Psoas muscle (tissue), 8 donors: ENCODE measurements around the gene HSPG2. TPM values are rescaled to one million over a fixed set of nuclear protein-coding genes. Genes with fewer than 3 reads are reported as not detected.

Source experiments
- ATAC-seq, 4 donors: fragments of 200-7000 bp; cut with Tn5 transposase; one replicate each; pipeline ENCODE4 v1.9.1; 2020; ENCODE audit warnings: moderate library complexity in 3 of 4, mild to moderate bottlenecking in 2 of 4
- DNase-seq, 2 donors: peaks; one replicate each; pipeline ENCODE4 v3.0.0-alpha.2; 2020
- H3K27ac ChIP-seq: fragments of 200-600 bp; one replicate; pipeline ENCODE4 v1.8.0; 2022
- H3K27me3 ChIP-seq, 3 donors: fragments of 200-600 bp in 1 of 3; one replicate each; pipeline versions ENCODE4 v1.6.1 to v1.8.0; 2013 to 2022; ENCODE audit warnings: low read length in 2 of 3, mild to moderate bottlenecking in 2 of 3, moderate library complexity in 1 of 3; ENCODE audit not compliant: insufficient read depth in 3 of 3
- H3K36me3 ChIP-seq, 2 donors: fragments of 200-600 bp in 1 of 2; one replicate each; pipeline versions ENCODE4 v1.6.1 to v1.8.0; 2013 to 2022; ENCODE audit warnings: low read depth in 1 of 2, mild to moderate bottlenecking in 1 of 2, moderate library complexity in 1 of 2; ENCODE audit not compliant: insufficient read depth in 1 of 2
- H3K4me1 ChIP-seq: fragments of 200-600 bp; one replicate; pipeline ENCODE4 v1.8.0; 2022
- H3K4me3 ChIP-seq: fragments of 200-600 bp; one replicate; pipeline ENCODE4 v1.8.0; 2022; ENCODE audit warnings: mild to moderate bottlenecking
- H3K9me3 ChIP-seq: fragments of 200-600 bp; one replicate; pipeline ENCODE4 v1.8.0; 2022
- CTCF ChIP-seq: fragments of 200-600 bp; IDR thresholded peaks from one replicate; pipeline ENCODE4 v1.8.0; 2022; ENCODE audit warnings: antibody characterized with exemption
- WGBS, 3 donors: extraction: QIAGEN DNeasy Blood & Tissue Kit; methylation state at CpG; one replicate each; pipeline versions ENCODE4 v1.1.6 to v1.1.7; 2013; 5-methylcytosine and 5-hydroxymethylcytosine counted together
- intact Hi-C, 2 donors: fragments of 100-400 bp; cut with DNase I; formaldehyde crosslinking; loops; one replicate each; pipeline versions ENCODE4 v1.11.0 to v1.14.2; 2022
- polyA plus RNA-seq, 3 donors: library from polyadenylated mRNA; stranded (reverse); fragments of 200-250 nt; gene quantifications; one replicate each; pipeline ENCODE4 v1.2.3, GENCODE V29; 2013
- total RNA-seq, 4 donors: library from RNA; stranded (reverse); fragmentation: NEBNext Ultra II Directional in 2 of 4; extraction: Animal tissue kit (Norgen Biotek cat#: 25700) in 2 of 4; gene quantifications; one replicate each; pipeline versions ENCODE4 v1.2.1 to v1.2.4, GENCODE V29; 2021 to 2023
- donor health status: healthy with polysubstance abuse.
- donor health status: DM: no; HTN: no; CAD: no; lungs with moderate emphysema.
- donor health status: Bipolar disorder and iron deficiency.
- donor health status: healthy.
- donor health status: DM: yes; HTN: yes; CAD: no.
- donor health status: DM: no; HTN: no; CAD: no.
- donor health status: DM: no; HTN: no; CAD: no.
- donor health status: DM: yes; HTN: yes; CAD: no.

HSPG2 gene
- total and polyA plus RNA-seq, 7 donors = 24.5 to 168 (median 102) TPM

- 87 to 94% (median 90%) methylated on average over 11 of the region's 11 CpGs for WGBS, 3 donors
- ATAC-seq (peak in 1 of 4 donors; percentile 5), DNase-seq (peak in 1 of 2 donors; percentile 46)
- Histone ChIP-seq H3K27me3 (no peaks in the 10 kb centered on the region), H3K9me3 (no peaks in the 10 kb centered on the region), H3K36me3 (peaks cover 6 to 48% of the 10 kb centered on the region in 2 donors), H3K27ac (no peak overlapping the region), H3K4me3 (no peak overlapping the region), H3K4me1 (no peaks in the 10 kb centered on the region)
- TF ChIP-seq CTCF = no peak
- intact Hi-C loops = no loop called here
Observed at GRCh38 chr1:21821385-21822019, 115.6 kb downstream of the HSPG2 start.

- DNase-seq (peak in 1 of 2 donors; percentile 30), ATAC-seq (no peak)
- intact Hi-C loops = no loop called here
- Histone ChIP-seq H3K9me3 (no peaks in the 10 kb centered on the region), H3K4me3 (no peak overlapping the region), H3K27me3 (no peaks in the 10 kb centered on the region), H3K4me1 (no peaks in the 10 kb centered on the region), H3K27ac (no peak overlapping the region), H3K36me3 (peaks cover 6 to 40% of the 10 kb centered on the region in 2 donors)
- WGBS, 3 donors = 96 to 98% (median 96%) methylated on average over 9 of the region's 9 CpGs
- no peak for TF ChIP-seq CTCF
Observed at GRCh38 chr1:21820597-21821232, 116.4 kb downstream of the HSPG2 start.

GRCh38 chr1:21818656-21819055 is 118.5 kb downstream of the HSPG2 start:
- ATAC-seq = peak in 3 of 4 donors; percentile 34 to 39 (median 38)
- intact Hi-C loops = no loop called here
- H3K27me3 ChIP-seq = peaks cover 0 to 12% (median 5%) of the 10 kb centered on the region in 3 donors
- no peak overlapping the region for H3K27ac ChIP-seq
- no peak overlapping the region for H3K4me3 ChIP-seq
- H3K4me1 ChIP-seq = no peaks in the 10 kb centered on the region
- DNase-seq = peak; percentile 42 to 74
- no peaks in the 10 kb centered on the region for H3K9me3 ChIP-seq
- WGBS, 3 donors = 45 to 61% (median 48%) methylated on average over 6 to 10 of the region's 10 CpGs
- peaks cover 1 to 20% of the 10 kb centered on the region in 2 donors for H3K36me3 ChIP-seq
- TF ChIP-seq CTCF = no peak

GRCh38 chr1:21816602-21817302 is 120.4 kb downstream of the HSPG2 start:
- Histone ChIP-seq H3K9me3 (no peaks in the 10 kb centered on the region), H3K4me3 (no peak overlapping the region), H3K27ac (no peak overlapping the region), H3K4me1 (no peaks in the 10 kb centered on the region), H3K36me3 (peaks cover 0 to 5% of the 10 kb centered on the region in 2 donors), H3K27me3 (peaks cover 0 to 19% (median 7%) of the 10 kb centered on the region in 3 donors)
- no peak for DNase-seq
- no peak for TF ChIP-seq CTCF
- intact Hi-C loops = no loop called here
- peak in 1 of 4 donors; percentile 19 for ATAC-seq
- WGBS, 3 donors = 76 to 84% (median 78%) methylated on average over 8 of the region's 8 CpGs
